IMR-90 (cell line): ENCODE results near the gene EZR. TPM values are rescaled to one million over a fixed set of nuclear protein-coding genes. Genes with fewer than 3 reads are reported as not detected.

Source experiments
- ATAC-seq: fragments of 200-7000 bp; cut with Tn5 transposase; 2 replicates; pipeline ENCODE4 v1.9.1; 2020; ENCODE audit warnings: low read depth, mild to moderate bottlenecking, moderate library complexity
- BruUV-seq: library from RNA; stranded (reverse); fragments of 400-500 nt; replicated peaks from 2 replicates; lab custom pipeline; 2021; lab: Mats Ljungman, UMichigan
- CTCF ChIA-PET: fragments of 300-600 bp; formaldehyde crosslinking; extraction: SDS; loops from one replicate; lab custom pipeline; 2021; ENCODE audit warnings: antibody characterized with exemption; lab: Yijun Ruan, JAX
- POLR2A ChIA-PET: fragments of 300-600 bp; sonication (Branson Sonifier 250); formaldehyde crosslinking; loops from one replicate; lab custom pipeline; 2022; ENCODE audit warnings: antibody characterized with exemption; ENCODE audit not compliant: unreplicated experiment; lab: Charles Lee
- DNase-seq: peaks from one replicate; pipeline ENCODE4 v3.0.0; 2013
- H2AFZ ChIP-seq: replicated peaks from 2 replicates; pipeline ENCODE3; 2013; ENCODE audit warnings: low read length, mild to moderate bottlenecking; ENCODE audit not compliant: poor library complexity
- H2AK5ac ChIP-seq: 2 replicates; pipeline ENCODE4 v1.6.1; 2013; ENCODE audit warnings: low read depth, low read length, inconsistent platforms
- H2AK9ac ChIP-seq: replicated peaks from 2 replicates; pipeline ENCODE3; 2013; ENCODE audit warnings: mild to moderate bottlenecking, low read depth, low read length, moderate library complexity; ENCODE audit not compliant: poor library complexity
- H2BK120ac ChIP-seq: 2 replicates; pipeline ENCODE4 v1.6.1; 2013; ENCODE audit warnings: low read depth, low read length, inconsistent platforms
- H2BK15ac ChIP-seq: 3 replicates; pipeline ENCODE4 v1.6.1; 2013; ENCODE audit warnings: low read depth, low read length, inconsistent platforms
- H2BK20ac ChIP-seq: 2 replicates; pipeline ENCODE4 v1.6.1; 2013; ENCODE audit warnings: low read depth, mild to moderate bottlenecking, inconsistent platforms, low read length, moderate library complexity
- H2BK5ac ChIP-seq: 2 replicates; pipeline ENCODE4 v1.6.1; 2013; ENCODE audit warnings: mild to moderate bottlenecking, low read depth, low read length, inconsistent platforms; ENCODE audit not compliant: poor library complexity, severe bottlenecking
- H3K14ac ChIP-seq: replicated peaks from 2 replicates; pipeline ENCODE4 v1.6.1; 2013; ENCODE audit warnings: low read depth, low read length, inconsistent platforms
- H3K18ac ChIP-seq: 2 replicates; pipeline ENCODE4 v1.6.1; 2013; ENCODE audit warnings: low read depth, low read length, control low read depth
- H3K23ac ChIP-seq: 2 replicates; pipeline ENCODE4 v1.6.1; 2013; ENCODE audit warnings: low read depth, low read length, inconsistent platforms
- H3K27ac ChIP-seq: 2 replicates; pipeline ENCODE4 v1.5.1; 2013; ENCODE audit warnings: mild to moderate bottlenecking, control low read depth, low read length; ENCODE audit not compliant: insufficient read depth
- H3K27me3 ChIP-seq: 2 replicates; pipeline ENCODE4 v1.6.1; 2013; ENCODE audit warnings: low read length; ENCODE audit not compliant: control insufficient read depth, insufficient read depth
- H3K36me3 ChIP-seq: 2 replicates; pipeline ENCODE4 v1.6.1; 2013; ENCODE audit warnings: low read length, mixed read lengths; ENCODE audit not compliant: control insufficient read depth, insufficient read depth
- H3K4ac ChIP-seq: 2 replicates; pipeline ENCODE4 v1.6.1; 2013; ENCODE audit warnings: low read depth, low read length, inconsistent platforms
- H3K4me1 ChIP-seq: 2 replicates; pipeline ENCODE4 v1.6.1; 2013; ENCODE audit warnings: low read length, mixed read lengths; ENCODE audit not compliant: control insufficient read depth, insufficient read depth
- H3K4me2 ChIP-seq: 2 replicates; pipeline ENCODE4 v1.6.1; 2013; ENCODE audit warnings: low read depth, mild to moderate bottlenecking, control low read depth, low read length, moderate library complexity
- H3K4me3 ChIP-seq: 2 replicates; pipeline ENCODE4 v1.5.1; 2013; ENCODE audit warnings: low read depth, mild to moderate bottlenecking, control low read depth, low read length, moderate library complexity; ENCODE audit not compliant: insufficient read depth
- H3K56ac ChIP-seq: 2 replicates; pipeline ENCODE4 v1.6.1; 2013; ENCODE audit warnings: low read length, inconsistent platforms; ENCODE audit not compliant: insufficient read depth; ENCODE audit errors: extremely low read depth
- H3K79me1 ChIP-seq, 2 experiments: 2 replicates each; pipeline ENCODE4 v1.6.1; 2013; ENCODE audit warnings: low read length in 2 of 2, inconsistent platforms in 1 of 2, low read depth in 1 of 2
- H3K9ac ChIP-seq: 2 replicates; pipeline ENCODE4 v1.6.1; 2013; ENCODE audit warnings: low read depth, low read length, control low read depth
- H3K9me1 ChIP-seq: 2 replicates; pipeline ENCODE4 v1.6.1; 2013; ENCODE audit warnings: low read length, inconsistent platforms; ENCODE audit not compliant: insufficient read depth
- H3K9me3 ChIP-seq: 2 replicates; pipeline ENCODE4 v1.6.1; 2013; ENCODE audit warnings: low read length; ENCODE audit not compliant: control insufficient read depth, insufficient read depth
- H4K20me1 ChIP-seq: 2 replicates; pipeline ENCODE4 v1.6.1; 2013; ENCODE audit warnings: low read length, inconsistent platforms; ENCODE audit not compliant: insufficient read depth
- H4K5ac ChIP-seq: 2 replicates; pipeline ENCODE4 v1.6.1; 2013; ENCODE audit warnings: mild to moderate bottlenecking, low read depth, low read length, control low read depth
- H4K8ac ChIP-seq, 2 experiments: 2 replicates each; pipeline ENCODE4 v1.6.1; 2013; ENCODE audit warnings: low read depth in 2 of 2, low read length in 2 of 2, control low read depth in 1 of 2, inconsistent platforms in 1 of 2
- H4K91ac ChIP-seq: 2 replicates; pipeline ENCODE4 v1.6.1; 2013; ENCODE audit warnings: low read depth, low read length, inconsistent platforms; ENCODE audit not compliant: insufficient read depth
- BHLHE40 ChIP-seq: fragments of 150-350 bp; IDR thresholded peaks from 2 replicates; pipeline ENCODE4 v1.6.1; 2016; ENCODE audit warnings: mild to moderate bottlenecking, low read depth, low read length
- CEBPB ChIP-seq: IDR thresholded peaks from 2 replicates; pipeline ENCODE4 v1.6.1; 2012; ENCODE audit warnings: low read depth, low read length, improper control_type of control experiment
- CHD1 ChIP-seq: IDR thresholded peaks from 2 replicates; pipeline ENCODE4 v1.6.1; 2012; ENCODE audit warnings: low read depth, low read length, improper control_type of control experiment
- CTCF ChIP-seq: conservative IDR thresholded peaks from 2 replicates; pipeline ENCODE4 v1.5.1; 2012; ENCODE audit warnings: mild to moderate bottlenecking, low read depth, low read length, improper control_type of control experiment
- ELK1 ChIP-seq: fragments of 150-350 bp; IDR thresholded peaks from 2 replicates; pipeline ENCODE4 v1.6.1; 2016; ENCODE audit warnings: low read depth, mild to moderate bottlenecking, low read length, moderate library complexity, borderline replicate concordance
- FOS ChIP-seq: fragments of 150-350 bp; IDR thresholded peaks from 2 replicates; pipeline ENCODE4 v1.6.1; 2016; ENCODE audit warnings: low read depth, low read length
- MAFK ChIP-seq: IDR thresholded peaks from 2 replicates; pipeline ENCODE4 v1.6.1; 2012; ENCODE audit warnings: low read depth, low read length, improper control_type of control experiment
- MAZ ChIP-seq: IDR thresholded peaks from 2 replicates; pipeline ENCODE4 v1.6.1; 2012; ENCODE audit warnings: low read depth, mild to moderate bottlenecking, low read length, improper control_type of control experiment, moderate library complexity, borderline replicate concordance
- MXI1 ChIP-seq: IDR thresholded peaks from 2 replicates; pipeline ENCODE4 v1.6.1; 2012; ENCODE audit warnings: low read depth, mild to moderate bottlenecking, low read length, moderate library complexity, borderline replicate concordance
- NFE2L2 ChIP-seq: fragments of 150-350 bp; IDR thresholded peaks from 2 replicates; pipeline ENCODE4 v1.6.1; 2016; ENCODE audit warnings: low read depth, mild to moderate bottlenecking, low read length
- POLR2A ChIP-seq: IDR thresholded peaks from 2 replicates; pipeline ENCODE4 v1.6.1; 2012; ENCODE audit warnings: mild to moderate bottlenecking, low read depth, low read length
- RAD21 ChIP-seq: IDR thresholded peaks from 2 replicates; pipeline ENCODE4 v1.6.1; 2012; ENCODE audit warnings: low read length, improper control_type of control experiment
- RCOR1 ChIP-seq: IDR thresholded peaks from 2 replicates; pipeline ENCODE4 v1.6.1; 2012; ENCODE audit warnings: mild to moderate bottlenecking, low read length, improper control_type of control experiment; ENCODE audit not compliant: insufficient replicate concordance
- RFX5 ChIP-seq: IDR thresholded peaks from 2 replicates; pipeline ENCODE4 v1.8.0; 2012; ENCODE audit warnings: low read depth, mild to moderate bottlenecking, low read length, moderate library complexity
- SMC3 ChIP-seq: fragments of 150-350 bp; IDR thresholded peaks from 2 replicates; pipeline ENCODE4 v1.6.1; 2016; ENCODE audit warnings: low read depth, mild to moderate bottlenecking, antibody characterized with exemption, low read length, moderate library complexity
- USF2 ChIP-seq: fragments of 150-350 bp; IDR thresholded peaks from 2 replicates; pipeline ENCODE4 v1.6.1; 2017; ENCODE audit warnings: mild to moderate bottlenecking, antibody characterized with exemption, low read length, low read depth
- WGBS, 2 experiments: methylation state at CpG; one replicate each; pipeline versions ENCODE4 v1.1.5 to v1.1.7; 2013; ENCODE audit warnings: missing lambda C conversion rate in 2 of 2; ENCODE audit not compliant: insufficient read length in 1 of 2; ENCODE audit errors: extremely low coverage in 2 of 2; 5-methylcytosine and 5-hydroxymethylcytosine counted together
- dilution Hi-C: fragments of 300-500 bp; cut with HindIII; formaldehyde crosslinking; loops from one replicate; pipeline ENCODE4 v1.14.3; 2018; ENCODE audit warnings: low sequenced_read_pairs; ENCODE audit not compliant: unreplicated experiment
- in situ Hi-C: fragments of 300-500 bp; cut with MboI; formaldehyde crosslinking; loops from 3 replicates; pipeline ENCODE4 v1.14.3; 2019; ENCODE audit warnings: low sequenced_read_pairs, inconsistent platforms, mixed read lengths
- intact Hi-C: fragments of 100-400 bp; cut with micrococcal nuclease; formaldehyde crosslinking; loops from 2 replicates; pipeline ENCODE4 v1.10.0; 2022
- polyA plus RNA-seq, 3 experiments: library from polyadenylated mRNA; depleted of rRNA; stranded (reverse); fragments of >200 nt; gene quantifications; 2 replicates each; pipeline ENCODE4 v1.2.3, GENCODE V29; 2012; ENCODE audit warnings: low replicate concordance in 1 of 3
- total RNA-seq: library from RNA; depleted of rRNA; stranded (reverse); fragments of >200 nt; gene quantifications from 2 replicates; pipeline ENCODE4 v1.2.3, GENCODE V29; 2012

EZR gene
- total and polyA plus RNA-seq, 2 of the 4 experiments (the other 2 are of a cell fraction), result 83.8 to 145 TPM

- H4K5ac ChIP-seq, result no peak overlapping the region
- no peak overlapping the region for H2BK15ac ChIP-seq
- H3K36me3 ChIP-seq, result no peaks in the 10 kb centered on the region
- no peaks in the 10 kb centered on the region; the same call in 1 of the 2 replicates for H3K9me1 ChIP-seq
- H3K23ac ChIP-seq, result no peak overlapping the region
- CTCF ChIA-PET, result interaction anchor here (0.6 to 0.7 kb wide), 2 partner anchors 24 to 513 kb away, joined by 3 read pairs; no protein-coding TSS in a partner anchor
- no peak overlapping the region for H4K91ac ChIP-seq
- POLR2A ChIA-PET, result no interaction called here
- no peak overlapping the region for H2AK5ac ChIP-seq
- no peak overlapping the region for H2BK120ac ChIP-seq
- H2BK5ac ChIP-seq, result no peak overlapping the region
- TF ChIP-seq ELK1 (no peak), RCOR1 (no peak), BHLHE40 (no peak), RFX5 (no peak), CHD1 (no peak), CTCF (no peak), MXI1 (no peak), MAFK (no peak), POLR2A (no peak), FOS (no peak), USF2 (no peak), NFE2L2 (no peak), SMC3 (no peak), CEBPB (no peak), RAD21 (no peak), MAZ (no peak)
- WGBS, 2 experiments, result 67% methylated on average over 1 of the region's 3 CpGs; no CpG with 5 or more reads in 1 of the 2 experiments
- H3K27me3 ChIP-seq, result no peaks in the 10 kb centered on the region
- no peaks in the 10 kb centered on the region for H3K4me1 ChIP-seq
- H3K14ac ChIP-seq, result no peak overlapping the region
- no peak overlapping the region for H3K18ac ChIP-seq
- H3K56ac ChIP-seq, result no peak overlapping the region
- no peak overlapping the region for H2BK20ac ChIP-seq
- dilution Hi-C loops (no loop called here), intact Hi-C loops (no loop called here), in situ Hi-C loops (no loop called here)
- H3K27ac ChIP-seq, result no peak overlapping the region
- no TSS peak for BruUV-seq
- DNase-seq (no peak), ATAC-seq (no peak)
- H2AFZ ChIP-seq, result no peak overlapping the region
- no peak overlapping the region for H3K9ac ChIP-seq
- H3K4me3 ChIP-seq, result no peak overlapping the region
- H3K9me3 ChIP-seq, result no peaks in the 10 kb centered on the region
- no peak overlapping the region for H3K4ac ChIP-seq
- H3K79me1 ChIP-seq, result no peaks in the 10 kb centered on the region
- H4K20me1 ChIP-seq, result no peaks in the 10 kb centered on the region
- no peak overlapping the region for H3K4me2 ChIP-seq
- H4K8ac ChIP-seq, result no peak overlapping the region
- H2AK9ac ChIP-seq, result no peak overlapping the region
These were observed 22.2 kb upstream of the EZR start for GRCh38 chr6:158841358-158841757.
